GM12873 (cell line): ENCODE results near the gene TMEM72.

Experiments used
- TF ChIP-seq, protein P1 (sequence below): IDR thresholded peaks from 2 replicates; pipeline ENCODE4 v1.5.1; 2012; ENCODE audit warnings: low read depth, mild to moderate bottlenecking, moderate library complexity, low read length, control low read depth; ENCODE audit not compliant: insufficient read depth; ENCODE audit errors: missing control alignments

Gene TMEM72

DNA sequence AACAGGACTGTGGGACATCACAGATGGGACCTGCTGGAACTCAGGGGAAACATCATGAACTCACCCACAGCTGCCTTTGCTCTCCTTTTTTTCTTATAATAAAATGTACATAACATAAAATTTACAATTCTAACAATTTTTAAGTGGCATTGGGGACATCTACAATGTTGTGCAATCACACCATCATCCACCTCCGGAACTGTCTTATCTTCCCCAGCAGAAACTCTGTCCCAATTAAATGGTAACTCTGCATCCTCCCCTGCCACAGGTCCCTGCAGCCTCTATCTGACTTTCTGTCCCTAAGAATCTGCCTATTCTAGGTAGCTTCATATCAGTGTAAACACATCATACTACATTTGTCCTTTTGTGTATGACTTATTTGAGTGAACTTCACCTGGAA is 19.4 kb upstream of the TMEM72 start:
- TF ChIP-seq, protein P1, sequence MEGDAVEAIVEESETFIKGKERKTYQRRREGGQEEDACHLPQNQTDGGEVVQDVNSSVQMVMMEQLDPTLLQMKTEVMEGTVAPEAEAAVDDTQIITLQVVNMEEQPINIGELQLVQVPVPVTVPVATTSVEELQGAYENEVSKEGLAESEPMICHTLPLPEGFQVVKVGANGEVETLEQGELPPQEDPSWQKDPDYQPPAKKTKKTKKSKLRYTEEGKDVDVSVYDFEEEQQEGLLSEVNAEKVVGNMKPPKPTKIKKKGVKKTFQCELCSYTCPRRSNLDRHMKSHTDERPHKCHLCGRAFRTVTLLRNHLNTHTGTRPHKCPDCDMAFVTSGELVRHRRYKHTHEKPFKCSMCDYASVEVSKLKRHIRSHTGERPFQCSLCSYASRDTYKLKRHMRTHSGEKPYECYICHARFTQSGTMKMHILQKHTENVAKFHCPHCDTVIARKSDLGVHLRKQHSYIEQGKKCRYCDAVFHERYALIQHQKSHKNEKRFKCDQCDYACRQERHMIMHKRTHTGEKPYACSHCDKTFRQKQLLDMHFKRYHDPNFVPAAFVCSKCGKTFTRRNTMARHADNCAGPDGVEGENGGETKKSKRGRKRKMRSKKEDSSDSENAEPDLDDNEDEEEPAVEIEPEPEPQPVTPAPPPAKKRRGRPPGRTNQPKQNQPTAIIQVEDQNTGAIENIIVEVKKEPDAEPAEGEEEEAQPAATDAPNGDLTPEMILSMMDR, result no peak

DNA sequence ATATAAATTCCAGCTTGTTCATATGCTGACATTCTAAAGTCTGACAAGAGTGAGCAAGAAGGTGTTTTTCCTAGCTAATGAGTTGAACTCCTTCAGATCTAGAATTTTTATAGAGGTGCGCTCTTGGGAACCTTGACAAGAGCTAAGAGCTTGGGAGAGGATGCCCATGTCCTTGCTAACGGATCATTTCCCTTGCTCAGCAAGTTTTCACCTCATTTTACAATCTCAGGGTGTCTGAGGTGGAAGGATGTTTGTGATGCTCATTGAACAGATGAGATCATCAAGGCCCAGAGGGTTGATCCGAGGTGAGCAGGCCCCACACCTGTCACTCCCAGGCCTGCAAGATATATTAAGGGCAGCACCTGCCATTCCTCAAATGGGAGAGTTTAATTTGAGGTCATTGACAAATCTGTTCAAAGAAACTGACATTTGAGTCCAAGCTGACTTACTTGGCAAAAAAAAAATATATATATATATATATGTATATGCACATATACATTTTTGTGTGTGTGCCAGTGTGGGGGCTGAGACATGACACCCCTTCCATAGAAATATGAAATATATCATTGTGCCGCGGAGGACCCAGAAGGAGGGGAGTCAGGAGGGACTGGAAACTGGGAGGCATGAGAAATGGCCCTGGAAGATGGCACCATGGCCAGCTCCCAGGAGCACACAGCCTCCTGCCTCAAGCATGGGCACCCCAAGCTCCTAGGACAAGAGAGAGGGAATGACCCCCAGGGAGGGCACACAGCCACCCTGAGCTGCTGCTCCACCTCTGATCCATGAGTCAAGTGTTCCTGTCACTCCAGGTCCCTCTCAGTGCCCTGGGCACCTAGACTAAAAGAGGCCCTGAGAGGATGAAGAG is 17.3 kb upstream of the TMEM72 start:
- TF ChIP-seq, protein P1, result no peak

GRCh38 chr10:44894691-44895090 is 16.4 kb upstream of the TMEM72 start:
- TF ChIP-seq, protein P1, result no peak

- TF ChIP-seq, protein P1, result no peak
These were observed 15.9 kb upstream of the TMEM72 start for GRCh38 chr10:44895280-44895679.

DNA sequence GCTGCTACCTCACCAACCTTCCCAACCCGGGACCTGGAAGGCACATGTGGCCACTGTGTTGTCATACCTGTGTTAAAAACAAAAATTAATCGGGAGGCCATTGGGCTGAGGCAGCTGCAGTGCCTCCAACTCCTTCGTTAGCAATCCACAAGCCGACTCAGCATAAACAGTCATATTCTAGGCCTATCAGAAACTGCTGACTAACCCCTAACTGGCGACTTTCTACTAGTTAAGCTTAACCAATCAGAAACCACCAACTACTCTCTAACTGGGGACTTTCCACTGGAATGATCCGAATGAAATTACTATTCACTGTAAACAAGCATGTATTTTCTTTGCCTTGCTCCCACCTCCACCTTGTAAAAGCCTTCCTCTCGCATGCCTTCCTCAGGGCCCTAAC is 14.1 kb upstream of the TMEM72 start:
- TF ChIP-seq, protein P1, result no peak

GRCh38 chr10:44898665-44899064 is 12.5 kb upstream of the TMEM72 start:
- TF ChIP-seq, protein P1, result no peak

- TF ChIP-seq, protein P1, result no peak
These were observed 11.6 kb upstream of the TMEM72 start for GRCh38 chr10:44899450-44900080.
